Mucosa of descending colon (tissue), 3 donors: Measurements from ENCODE around the gene RAB7A. TPM values are rescaled to one million over a fixed set of nuclear protein-coding genes. Genes with fewer than 3 reads are reported as not detected.
"Not testable (repeated sequence)": the region's sequence is repeated elsewhere in the genome, so short reads cannot be mapped to it uniquely, and the experiment has no call there.

Experiments
- ATAC-seq: fragments of 200-7000 bp; cut with Tn5 transposase; one replicate; pipeline ENCODE4 v1.9.1; 2020; ENCODE audit warnings: mild to moderate bottlenecking, moderate library complexity
- DNase-seq, 3 donors: peaks; one replicate each; pipeline ENCODE4 v3.0.0-alpha.2; 2020
- H3K36me3 ChIP-seq: fragments of 200-600 bp; one replicate; pipeline ENCODE4 v1.8.0; 2021; ENCODE audit warnings: low read depth, mild to moderate bottlenecking
- H3K4me1 ChIP-seq: fragments of 200-600 bp; one replicate; pipeline ENCODE4 v1.8.0; 2021; ENCODE audit warnings: low read depth, mild to moderate bottlenecking
- H3K4me3 ChIP-seq: fragments of 200-600 bp; one replicate; pipeline ENCODE4 v1.8.0; 2021; ENCODE audit warnings: mild to moderate bottlenecking
- H3K9me3 ChIP-seq: fragments of 200-600 bp; one replicate; pipeline ENCODE4 v1.8.0; 2021; ENCODE audit warnings: mild to moderate bottlenecking
- CTCF ChIP-seq: fragments of 200-600 bp; IDR thresholded peaks from one replicate; pipeline ENCODE4 v1.8.0; 2022; ENCODE audit warnings: antibody characterized with exemption, mild to moderate bottlenecking
- intact Hi-C, 2 donors: fragments of 100-400 bp; cut with DNase I in 1 of 2; cut with micrococcal nuclease in 1 of 2; formaldehyde crosslinking; loops; one replicate each; pipeline versions ENCODE4 v1.11.0 to v1.11.1; 2022; cut with DNase I, micrococcal nuclease
- total RNA-seq, 3 donors: library from RNA; stranded (reverse); fragmentation: NEBNext Ultra II Directional in 2 of 3; extraction: Animal tissue kit (Norgen Biotek cat#: 25700) in 2 of 3; gene quantifications; one replicate each; pipeline versions ENCODE4 v1.2.1 to v1.2.4, GENCODE V29; 2021 to 2023
- donor health status: DM: no; HTN: no; CAD: no; lungs with moderate emphysema.
- donor health status: DM: no; HTN: no; CAD: no.
- donor health status: DM: no; HTN: yes; CAD: no.

Gene RAB7A
- total RNA-seq, 3 donors from 2014 or later: 237 to 302 (median 265) TPM

GRCh38 chr3:128746881-128747280, 20.9 kb downstream of the RAB7A start:
- no peak for TF ChIP-seq CTCF
- no peak overlapping the region for H3K4me3 ChIP-seq
- peaks cover 10% of the 10 kb centered on the region for H3K4me1 ChIP-seq
- ATAC-seq: peak; percentile 74
- H3K9me3 ChIP-seq: no peaks in the 10 kb centered on the region
- H3K36me3 ChIP-seq: no peaks in the 10 kb centered on the region
- no peak for DNase-seq
- intact Hi-C loops: no loop called here

DNA sequence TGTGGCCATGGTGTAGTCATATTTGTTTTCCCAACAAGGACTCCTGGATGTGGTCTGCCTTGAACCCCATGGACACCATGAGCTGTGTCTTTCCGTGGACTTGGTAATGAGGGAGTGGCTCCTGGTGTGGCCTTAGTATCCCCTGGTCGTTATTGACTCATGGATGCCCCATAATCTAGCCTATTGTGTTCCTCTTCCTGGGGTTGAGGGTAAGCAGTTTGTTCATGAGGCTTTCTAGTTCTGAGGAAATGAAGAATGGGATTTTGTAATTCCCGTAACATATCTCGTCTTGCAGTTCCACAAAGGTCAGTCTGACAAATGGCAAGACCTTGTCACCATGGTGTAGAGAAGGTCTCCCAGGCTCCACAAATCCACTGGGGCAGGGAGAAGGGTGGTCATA, 22.6 kb downstream of the RAB7A start:
- Histone ChIP-seq H3K4me3 (no peak overlapping the region), H3K36me3 (no peaks in the 10 kb centered on the region), H3K9me3 (no peaks in the 10 kb centered on the region), H3K4me1 (peaks cover 10% of the 10 kb centered on the region)
- peak; percentile 47 for ATAC-seq
- TF ChIP-seq CTCF: no peak
- intact Hi-C loops: no loop called here
- no peak for DNase-seq

DNA sequence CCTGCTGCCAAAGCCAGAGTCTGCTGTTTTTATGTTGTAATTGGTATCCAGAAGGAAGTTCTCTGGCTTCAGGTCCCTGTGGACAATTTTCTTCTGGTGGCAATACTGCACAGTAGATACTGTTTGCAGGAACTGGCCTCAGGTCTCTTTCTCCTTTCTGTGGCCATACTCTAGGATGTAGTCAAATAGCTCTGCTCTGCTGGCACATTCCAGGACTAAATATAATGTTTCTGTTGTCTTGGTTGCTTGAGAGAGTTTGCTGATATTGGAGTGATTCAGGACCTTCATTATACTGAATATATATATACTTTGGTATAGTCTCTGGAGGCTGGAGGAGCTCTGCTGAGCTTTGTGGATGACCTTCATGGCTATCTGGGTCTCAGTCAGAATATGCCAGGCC, 23.1 kb downstream of the RAB7A start:
- H3K4me1 ChIP-seq: peaks cover 10% of the 10 kb centered on the region
- DNase-seq: no peak
- intact Hi-C loops: no loop called here
- H3K9me3 ChIP-seq: no peaks in the 10 kb centered on the region
- no peaks in the 10 kb centered on the region for H3K36me3 ChIP-seq
- TF ChIP-seq CTCF: no peak
- ATAC-seq: no peak
- no peak overlapping the region for H3K4me3 ChIP-seq

DNA sequence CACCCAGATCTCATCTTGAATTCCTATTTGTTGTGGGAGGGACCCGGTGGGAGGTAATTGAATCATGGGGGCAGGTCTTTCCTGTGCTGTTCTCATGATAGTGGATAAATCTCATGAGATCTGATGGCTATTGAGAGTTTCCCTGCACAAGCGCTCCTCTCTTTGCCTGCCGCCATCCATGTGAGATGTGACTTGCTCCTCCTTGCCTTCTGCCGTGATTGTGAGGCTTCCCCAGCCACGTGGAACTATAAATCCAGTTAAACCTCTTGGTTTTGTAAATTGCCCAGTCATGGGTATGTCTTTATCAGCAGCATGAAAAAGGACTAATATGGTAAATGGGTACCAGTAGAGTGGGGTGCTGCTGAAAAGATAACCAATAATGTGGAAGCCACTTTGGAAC, 23.6 kb downstream of the RAB7A start:
- DNase-seq, H3K4me3 ChIP-seq, H3K36me3 ChIP-seq, intact Hi-C loops, H3K9me3 ChIP-seq, ATAC-seq: not testable (repeated sequence)
- peaks cover 10% of the 10 kb centered on the region for H3K4me1 ChIP-seq

- no peak for DNase-seq
- intact Hi-C loops: no loop called here
- H3K4me1 ChIP-seq: peaks cover 6% of the 10 kb centered on the region
Observed at GRCh38 chr3:128753715-128754114, 27.7 kb downstream of the RAB7A start.

DNA sequence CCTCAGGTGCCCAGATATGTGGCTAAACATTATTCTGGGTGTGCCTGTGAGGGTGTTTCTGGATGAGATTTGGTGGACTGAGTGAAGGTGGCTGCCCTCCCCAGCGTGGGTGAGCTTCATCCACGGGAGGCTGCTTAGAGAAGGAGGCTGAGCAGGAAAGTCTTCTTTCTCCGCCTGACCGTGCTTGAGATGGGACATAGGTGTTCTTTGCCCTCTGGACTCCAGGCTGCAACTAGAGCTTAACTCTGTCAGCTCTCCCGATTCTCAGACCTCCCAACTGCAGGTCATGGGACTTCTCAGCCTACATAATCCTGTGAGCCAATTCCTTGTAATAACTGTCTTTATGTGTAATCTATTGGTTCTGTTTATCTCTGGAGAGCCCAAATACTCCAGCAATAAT, 34.1 kb downstream of the RAB7A start:
- peak; percentile 27 for ATAC-seq

More at GRCh38 chr3:128753715-128754114, 27.7 kb downstream of the RAB7A start:
- Histone ChIP-seq H3K9me3 (no peaks in the 10 kb centered on the region), H3K36me3 (no peaks in the 10 kb centered on the region), H3K4me3 (no peak overlapping the region)
- no peak for ATAC-seq
- TF ChIP-seq CTCF: no peak

More for the DNA sequence above, 34.1 kb downstream of the RAB7A start:
- Histone ChIP-seq H3K4me3 (no peak overlapping the region), H3K36me3 (no peaks in the 10 kb centered on the region), H3K9me3 (no peaks in the 10 kb centered on the region), H3K4me1 (peaks cover 6% of the 10 kb centered on the region)
- intact Hi-C loops: no loop called here
- DNase-seq: no peak
- no peak for TF ChIP-seq CTCF
